Stimulated activated naive CD8-positive, alpha-beta T cell treated with anti-CD3 and anti-CD28 coated beads, Interleukin-15, amount 100 ng/mL, for 72 hours (primary cell): ENCODE results near the gene FBRSL1.
"Not testable (repeated sequence)": the region's sequence is repeated elsewhere in the genome, so short reads cannot be mapped to it uniquely, and the experiment has no call there.

ENCODE experiments used
- ATAC-seq: fragments of 150-1000 bp; cut with Tn5 transposase; 2 replicates; pipeline ENCODE4 v1.10.0; 2021; ENCODE audit warnings: mild to moderate bottlenecking, moderate library complexity
- DNase-seq, 2 donors: peaks; one replicate each; pipeline ENCODE4 v3.0.0; 2021 to 2022
- H3K27ac Mint-ChIP-seq, 2 donors: one replicate each; pipeline ENCODE4 v1.8.0; 2022; ENCODE audit warnings: mild to moderate bottlenecking in 2 of 2, mixed read lengths in 2 of 2, moderate library complexity in 2 of 2
- H3K27me3 Mint-ChIP-seq: one replicate; pipeline ENCODE4 v1.8.0; 2022; ENCODE audit warnings: mixed read lengths
- H3K4me1 Mint-ChIP-seq: one replicate; pipeline ENCODE4 v1.8.0; 2022; ENCODE audit warnings: mild to moderate bottlenecking, mixed read lengths
- H3K4me3 Mint-ChIP-seq, 2 donors: one replicate each; pipeline ENCODE4 v1.8.0; 2022; ENCODE audit warnings: mild to moderate bottlenecking in 2 of 2, mixed read lengths in 2 of 2, moderate library complexity in 1 of 2
- H3K9me3 Mint-ChIP-seq, 2 donors: one replicate each; pipeline ENCODE4 v1.8.0; 2022; ENCODE audit warnings: mixed read lengths in 2 of 2

The FBRSL1 gene

GRCh38 chr12:132489602-132490266, at the start of gene FBRSL1:
Gene FBRSL1 (plus strand): TSS chr12:132490151.
- DNase-seq (peak; percentile 84 to 86), ATAC-seq (peak; percentile 67)
- Mint-ChIP-seq H3K9me3 (peaks cover 0 to 8% of the 10 kb centered on the region in 2 donors), H3K27ac (peak within 1 kb of the TSS; percentile 84 to 89), H3K4me3 (peak within 1 kb of the TSS; percentile 95 to 96), H3K4me1 (peaks cover 77% of the 10 kb centered on the region), H3K27me3 (no peaks in the 10 kb centered on the region)

DNA sequence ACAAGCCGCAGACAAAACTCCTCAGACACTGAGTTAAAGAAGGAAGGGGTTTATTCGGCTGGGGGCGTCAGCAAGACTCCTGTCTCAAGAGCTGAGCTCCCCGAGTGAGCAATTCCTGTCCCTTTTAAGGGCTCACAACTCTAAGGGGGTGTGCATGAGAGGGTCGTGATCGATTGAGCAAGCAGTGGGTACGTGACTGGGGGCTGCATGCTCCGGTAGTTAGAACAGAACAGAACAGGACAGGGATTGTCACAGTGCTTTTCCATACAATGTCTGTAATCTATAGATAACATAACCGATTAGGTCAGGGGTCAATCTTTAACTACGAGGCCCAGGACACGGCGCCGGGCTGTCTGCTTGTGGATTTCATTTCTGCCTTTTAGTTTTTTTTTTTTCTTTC, 49.5 kb upstream of the FBRSL1 start:
- peak overlapping the region; percentile 68 to 81 for H3K27ac Mint-ChIP-seq
- H3K27me3 Mint-ChIP-seq, H3K9me3 Mint-ChIP-seq, DNase-seq, ATAC-seq: not testable (repeated sequence)
- peaks cover 78% of the 10 kb centered on the region for H3K4me1 Mint-ChIP-seq
- peak overlapping the region in 1 of 2 donors; percentile 48 for H3K4me3 Mint-ChIP-seq

DNA sequence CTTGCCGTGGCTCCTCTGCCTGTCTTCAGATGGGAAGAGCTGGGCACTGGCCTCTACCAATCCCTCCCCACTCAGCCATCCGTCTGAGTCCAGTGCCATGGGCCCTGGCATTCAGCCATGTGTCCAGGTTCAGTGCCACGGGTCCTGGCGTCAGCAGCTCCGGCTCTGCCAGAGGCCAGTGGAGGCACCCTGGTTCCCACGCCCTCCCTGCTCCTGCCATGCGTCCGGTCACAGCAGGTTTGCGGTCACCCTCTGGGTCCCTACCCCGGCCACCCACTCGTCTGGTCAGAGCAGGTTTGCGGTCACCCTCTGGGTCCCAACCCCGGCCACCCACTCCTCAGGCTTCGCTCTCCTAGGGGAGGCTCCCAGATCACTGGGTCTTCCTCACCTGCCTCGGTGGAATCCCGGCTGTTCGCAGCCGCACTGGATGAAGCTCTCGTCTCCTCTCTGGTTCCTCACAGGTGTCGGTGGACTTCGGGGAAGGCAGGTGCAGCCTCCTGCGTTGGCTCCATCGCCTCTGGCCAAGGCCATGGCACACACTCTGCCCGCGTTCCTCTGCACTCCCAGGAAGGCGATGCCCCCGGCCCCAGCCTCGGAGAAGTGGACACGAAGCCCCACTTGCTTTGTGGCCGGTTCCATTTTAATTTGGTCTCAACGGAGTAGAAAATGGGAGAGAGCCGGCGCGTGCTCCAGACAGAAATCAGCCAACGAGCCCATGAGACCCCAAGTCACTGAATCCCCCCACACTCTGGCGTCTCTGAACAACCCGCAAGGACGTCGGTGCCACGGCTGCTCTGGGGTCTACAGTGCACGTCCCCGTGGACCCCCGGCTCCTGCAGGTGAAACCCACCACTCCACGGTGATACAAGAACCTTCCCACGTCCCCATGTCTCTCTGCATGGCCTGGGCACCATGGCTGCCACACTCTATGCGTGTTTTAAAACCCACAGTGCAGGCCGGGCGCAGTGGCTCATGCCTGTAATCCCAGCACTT, 47.8 kb upstream of the FBRSL1 start:
- DNase-seq (no peak), ATAC-seq (no peak)
- H3K27ac Mint-ChIP-seq = peak overlapping the region in 1 of 2 donors; percentile 25
- peaks cover 75% of the 10 kb centered on the region for H3K4me1 Mint-ChIP-seq
- H3K9me3 Mint-ChIP-seq = no peaks in the 10 kb centered on the region
- H3K27me3 Mint-ChIP-seq = no peaks in the 10 kb centered on the region
- no peak overlapping the region for H3K4me3 Mint-ChIP-seq

DNA sequence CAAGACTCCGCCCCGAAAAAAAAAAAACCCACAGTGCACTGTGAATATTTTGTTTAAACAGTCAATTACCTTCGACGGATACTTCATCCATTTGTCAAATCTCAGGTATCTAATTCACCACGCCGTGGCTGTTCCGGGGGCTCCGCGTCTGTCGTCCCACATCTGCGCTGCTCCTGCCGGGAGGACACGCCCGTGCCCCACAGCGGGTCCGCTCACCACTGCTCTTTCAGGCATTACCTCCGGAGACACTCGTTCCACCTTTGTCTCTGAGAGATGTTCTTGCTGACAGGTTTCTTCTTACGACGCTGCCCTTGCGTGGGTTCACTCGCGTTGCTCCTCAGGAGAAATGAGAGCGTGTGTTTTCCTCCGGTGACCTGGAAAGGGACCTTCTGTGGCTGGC, 46.9 kb upstream of the FBRSL1 start:
- Mint-ChIP-seq H3K4me3 (no peak overlapping the region), H3K4me1 (peaks cover 75% of the 10 kb centered on the region)
- ATAC-seq = no peak

DNA sequence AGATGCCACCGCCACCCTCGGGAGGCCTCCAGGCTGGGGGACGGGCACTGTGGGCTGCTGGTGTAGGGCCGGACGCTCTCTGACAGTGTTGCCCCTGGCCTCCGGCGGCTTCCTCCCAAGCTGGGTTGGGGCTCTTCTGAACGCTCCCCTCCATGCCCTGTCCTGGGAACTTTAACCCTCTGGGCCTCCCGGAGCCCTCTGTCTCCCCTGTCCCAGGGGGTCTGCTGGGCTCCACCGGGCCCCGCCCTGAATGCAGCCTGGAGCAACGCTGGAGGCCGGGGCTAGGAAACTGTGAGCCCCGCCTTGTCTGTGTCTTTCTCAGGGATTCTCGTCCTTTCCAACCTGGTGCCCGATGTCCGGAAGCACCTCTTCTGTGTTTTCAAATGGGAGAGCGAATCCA, 45.7 kb upstream of the FBRSL1 start:
- Mint-ChIP-seq H3K4me1 (peaks cover 77% of the 10 kb centered on the region), H3K27ac (peak overlapping the region; percentile 99 to 100), H3K9me3 (no peaks in the 10 kb centered on the region), H3K4me3 (peak overlapping the region; percentile 98 to 100), H3K27me3 (no peaks in the 10 kb centered on the region)
- ATAC-seq (no peak), DNase-seq (no peak)

More for the DNA sequence above, 46.9 kb upstream of the FBRSL1 start:
- DNase-seq = no peak
- H3K9me3 Mint-ChIP-seq = no peaks in the 10 kb centered on the region
- no peaks in the 10 kb centered on the region for H3K27me3 Mint-ChIP-seq
- H3K27ac Mint-ChIP-seq = peak overlapping the region in 1 of 2 donors; percentile 99

- Mint-ChIP-seq H3K27ac (peak overlapping the region; percentile 99 to 100), H3K9me3 (no peaks in the 10 kb centered on the region), H3K27me3 (no peaks in the 10 kb centered on the region), H3K4me3 (peak overlapping the region; percentile 98 to 100), H3K4me1 (peaks cover 77% of the 10 kb centered on the region)
- DNase-seq (peak; percentile 77 to 91), ATAC-seq (peak; percentile 93)
Measured at GRCh38 chr12:132444957-132445883, 44.7 kb upstream of the FBRSL1 start.

- H3K9me3 Mint-ChIP-seq = no peaks in the 10 kb centered on the region
- H3K4me3 Mint-ChIP-seq = peak overlapping the region; percentile 98 to 100
- H3K4me1 Mint-ChIP-seq = peaks cover 79% of the 10 kb centered on the region
- H3K27ac Mint-ChIP-seq = peak overlapping the region; percentile 99 to 100
- no peaks in the 10 kb centered on the region for H3K27me3 Mint-ChIP-seq
- ATAC-seq (peak; percentile 26), DNase-seq (peak; percentile 48 to 68)
Measured at GRCh38 chr12:132445884-132446632, 43.9 kb upstream of the FBRSL1 start.

GRCh38 chr12:132446633-132447326, 43.2 kb upstream of the FBRSL1 start:
- Mint-ChIP-seq H3K27ac (peak overlapping the region in 1 of 2 donors; percentile 99), H3K27me3 (no peaks in the 10 kb centered on the region), H3K4me3 (peak overlapping the region; percentile 98 to 100), H3K4me1 (peaks cover 78% of the 10 kb centered on the region), H3K9me3 (no peaks in the 10 kb centered on the region)
- no peak for DNase-seq
- no peak for ATAC-seq

GRCh38 chr12:132447327-132447720, 42.6 kb upstream of the FBRSL1 start:
- ATAC-seq (no peak), DNase-seq (no peak)
- Mint-ChIP-seq H3K9me3 (no peaks in the 10 kb centered on the region), H3K4me1 (peaks cover 78% of the 10 kb centered on the region), H3K27ac (peak overlapping the region in 1 of 2 donors; percentile 27), H3K27me3 (no peaks in the 10 kb centered on the region), H3K4me3 (no peak overlapping the region)

- DNase-seq = no peak
- H3K9me3 Mint-ChIP-seq = no peaks in the 10 kb centered on the region
- no peaks in the 10 kb centered on the region for H3K27me3 Mint-ChIP-seq
- peak overlapping the region in 1 of 2 donors; percentile 49 for H3K27ac Mint-ChIP-seq
- H3K4me1 Mint-ChIP-seq = peaks cover 83% of the 10 kb centered on the region
- no peak overlapping the region for H3K4me3 Mint-ChIP-seq
- ATAC-seq = no peak
Measured at GRCh38 chr12:132447731-132448462, 42.1 kb upstream of the FBRSL1 start.

DNA sequence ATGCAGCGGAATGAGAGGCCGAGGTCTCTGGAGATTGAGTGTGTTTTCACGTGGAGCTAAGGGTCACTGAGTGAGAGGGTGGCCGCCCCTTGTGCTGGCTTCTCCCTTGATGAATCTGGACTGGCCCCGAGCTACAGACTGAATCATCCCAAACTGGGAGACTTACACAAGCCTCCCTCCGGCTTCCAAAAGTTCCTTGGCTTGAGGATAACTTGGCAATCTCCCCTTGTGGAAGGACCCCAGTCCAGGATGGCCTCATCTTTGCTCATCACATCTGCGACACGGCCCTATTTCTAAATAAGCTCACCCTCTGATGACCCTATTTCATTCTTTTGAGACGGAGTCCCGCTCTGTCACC, 41.5 kb upstream of the FBRSL1 start:
- Mint-ChIP-seq H3K9me3 (no peaks in the 10 kb centered on the region), H3K27me3 (no peaks in the 10 kb centered on the region), H3K27ac (peak overlapping the region in 1 of 2 donors; percentile 49), H3K4me3 (no peak overlapping the region), H3K4me1 (peaks cover 80% of the 10 kb centered on the region)
- no peak for ATAC-seq
- DNase-seq = no peak

DNA sequence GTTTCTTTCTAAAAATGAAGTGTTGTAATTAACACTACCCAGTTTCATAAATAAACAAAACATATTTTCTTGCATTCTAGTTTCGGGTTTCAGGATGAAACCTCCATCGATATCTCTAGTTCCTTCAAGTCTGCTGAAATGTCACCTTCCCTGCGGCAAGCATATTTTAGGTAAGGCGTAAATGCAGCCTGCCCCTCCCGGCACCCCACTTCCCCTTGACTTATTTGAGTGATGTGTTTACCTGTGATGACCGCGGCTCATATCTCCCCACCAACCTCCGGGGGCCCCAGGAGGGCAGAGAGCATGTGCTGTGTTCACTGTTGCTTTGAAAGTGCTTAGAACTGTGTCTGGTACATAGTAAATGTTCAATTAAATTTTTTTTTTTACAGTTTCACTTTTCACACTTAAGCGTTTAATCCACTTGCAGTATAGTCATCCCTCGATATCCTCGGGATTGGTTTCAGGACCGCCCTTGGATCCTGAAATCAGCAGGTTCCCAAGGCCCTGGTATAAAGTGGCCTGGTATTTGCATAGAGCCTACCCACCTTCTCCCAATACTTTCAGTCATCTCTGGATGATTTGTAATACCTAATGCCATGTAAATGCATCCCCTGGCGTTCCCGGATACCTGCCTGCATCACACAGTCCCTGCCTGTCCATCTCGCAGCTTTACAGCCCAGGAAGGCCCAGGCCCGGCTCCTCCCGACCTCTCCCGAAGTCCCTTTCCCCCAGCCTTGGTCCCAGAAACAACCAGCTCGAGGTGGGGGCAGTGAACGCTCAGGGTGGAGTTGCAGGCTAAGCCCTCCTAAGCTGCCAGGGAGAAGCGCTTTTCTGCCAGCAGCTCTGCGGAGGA, 40.2 kb upstream of the FBRSL1 start:
- Mint-ChIP-seq H3K27ac (peak overlapping the region in 1 of 2 donors; percentile 88), H3K27me3 (no peaks in the 10 kb centered on the region)

More for the DNA sequence above, 40.2 kb upstream of the FBRSL1 start:
- H3K9me3 Mint-ChIP-seq = no peaks in the 10 kb centered on the region
- DNase-seq = peak in 1 of 2 donors; percentile 47
- no peak overlapping the region for H3K4me3 Mint-ChIP-seq
- H3K4me1 Mint-ChIP-seq = peaks cover 75% of the 10 kb centered on the region
- ATAC-seq = peak; percentile 37
